Osteocyte (in vitro differentiated cells): ENCODE results near the gene CROCC2. TPM values are rescaled to one million over a fixed set of nuclear protein-coding genes. Genes with fewer than 3 reads are reported as not detected.

ENCODE experiments used
- DNase-seq: peaks from one replicate; pipeline ENCODE4 v3.0.0; 2021; ENCODE audit warnings: mixed read lengths; ENCODE audit not compliant: unreplicated experiment; ENCODE audit errors: extremely low spot score
- H3K27ac Mint-ChIP-seq: one replicate; pipeline ENCODE4 v1.8.0; 2021; ENCODE audit warnings: mild to moderate bottlenecking, mixed read lengths; ENCODE audit not compliant: unreplicated experiment
- H3K27me3 Mint-ChIP-seq: one replicate; pipeline ENCODE4 v1.8.0; 2021; ENCODE audit warnings: mixed read lengths; ENCODE audit not compliant: unreplicated experiment
- H3K36me3 Mint-ChIP-seq: one replicate; pipeline ENCODE4 v1.8.0; 2021; ENCODE audit warnings: mixed read lengths; ENCODE audit not compliant: unreplicated experiment
- H3K4me1 Mint-ChIP-seq: one replicate; pipeline ENCODE4 v1.8.0; 2021; ENCODE audit warnings: mixed read lengths; ENCODE audit not compliant: unreplicated experiment
- H3K4me3 Mint-ChIP-seq: one replicate; pipeline ENCODE4 v1.8.0; 2021; ENCODE audit warnings: mild to moderate bottlenecking, moderate library complexity, mixed read lengths; ENCODE audit not compliant: unreplicated experiment
- H3K9me3 Mint-ChIP-seq: one replicate; pipeline ENCODE4 v1.8.0; 2021; ENCODE audit warnings: mixed read lengths; ENCODE audit not compliant: unreplicated experiment
- CTCF ChIP-seq: fragments of 200-600 bp; sonication (generic); IDR thresholded peaks from 2 replicates; pipeline ENCODE4 v1.5.0; 2021; ENCODE audit warnings: antibody characterized with exemption, mild to moderate bottlenecking, moderate library complexity
- total RNA-seq: library from RNA; stranded (reverse); gene quantifications from 2 replicates; pipeline ENCODE4 v1.2.1, GENCODE V29; 2021

Gene CROCC2
- total RNA-seq, 1 donor from 2014 or later = not detected

- Mint-ChIP-seq H3K27me3 (peaks cover 24% of the 10 kb centered on the region), H3K27ac (no peak overlapping the region), H3K9me3 (peaks cover 8% of the 10 kb centered on the region), H3K36me3 (peaks cover 3% of the 10 kb centered on the region), H3K4me3 (no peak overlapping the region), H3K4me1 (no peaks in the 10 kb centered on the region)
- peak; percentile 70 for DNase-seq
- TF ChIP-seq CTCF = no peak
These were observed 26.0 kb downstream of the CROCC2 start for GRCh38 chr2:240932001-240932723.

GRCh38 chr2:240932724-240933047 is 26.6 kb downstream of the CROCC2 start:
- H3K27me3 Mint-ChIP-seq = peaks cover 27% of the 10 kb centered on the region
- no peak overlapping the region for H3K27ac Mint-ChIP-seq
- H3K4me1 Mint-ChIP-seq = no peaks in the 10 kb centered on the region
- peaks cover 13% of the 10 kb centered on the region for H3K9me3 Mint-ChIP-seq
- no peak for TF ChIP-seq CTCF
- H3K4me3 Mint-ChIP-seq = no peak overlapping the region
- DNase-seq = peak; percentile 81
- H3K36me3 Mint-ChIP-seq = peaks cover 3% of the 10 kb centered on the region

- Mint-ChIP-seq H3K27me3 (peaks cover 29% of the 10 kb centered on the region), H3K4me3 (no peak overlapping the region), H3K9me3 (peaks cover 11% of the 10 kb centered on the region), H3K36me3 (no peaks in the 10 kb centered on the region), H3K27ac (no peak overlapping the region), H3K4me1 (no peaks in the 10 kb centered on the region)
- DNase-seq = peak; percentile 81
- no peak for TF ChIP-seq CTCF
These were observed 27.2 kb downstream of the CROCC2 start for GRCh38 chr2:240933048-240933965.

GRCh38 chr2:240933966-240934700 is 28.0 kb downstream of the CROCC2 start:
- no peaks in the 10 kb centered on the region for H3K4me1 Mint-ChIP-seq
- H3K27me3 Mint-ChIP-seq = peaks cover 26% of the 10 kb centered on the region
- peak; percentile 79 for DNase-seq
- no peak overlapping the region for H3K27ac Mint-ChIP-seq
- TF ChIP-seq CTCF = no peak
- H3K4me3 Mint-ChIP-seq = no peak overlapping the region
- peaks cover 11% of the 10 kb centered on the region for H3K9me3 Mint-ChIP-seq
- H3K36me3 Mint-ChIP-seq = no peaks in the 10 kb centered on the region
